K562 (cell line): ENCODE measurements around the gene NLRP7. TPM values are rescaled to one million over a fixed set of nuclear protein-coding genes. Genes with fewer than 3 reads are reported as not detected.

Experiments used
- BRD4 ChIP-seq: fragments of 200-600 bp; sonication (generic); IDR thresholded peaks from 2 replicates; pipeline ENCODE4 v1.6.1; 2017; ENCODE audit warnings: inconsistent platforms
- CHD4 ChIP-seq: fragments of 200-600 bp; sonication (generic); IDR thresholded peaks from 3 replicates; pipeline ENCODE4 v1.6.1; 2012; ENCODE audit warnings: low read depth, mild to moderate bottlenecking, mixed read lengths, low read length, inconsistent platforms; ENCODE audit not compliant: insufficient read depth, insufficient replicate concordance, poor library complexity, severe bottlenecking
- GATA2 ChIP-seq: sonication (generic); formaldehyde crosslinking; IDR thresholded peaks from 2 replicates; pipeline ENCODE4 v1.4.0; 2020; ENCODE audit warnings: mild to moderate bottlenecking, missing genetic modification reagents
- NCOR1 ChIP-seq: fragments of 450-650 bp; IDR thresholded peaks from 2 replicates; pipeline ENCODE4 v1.6.1; 2016; ENCODE audit warnings: mild to moderate bottlenecking, moderate library complexity
- NFRKB ChIP-seq: fragments of 450-650 bp; IDR thresholded peaks from 2 replicates; pipeline ENCODE4 v1.6.1; 2016; ENCODE audit warnings: low read depth
- NRF1 ChIP-seq, 2 experiments: fragments of 450-650 bp; IDR thresholded peaks in 1 of 2; conservative IDR thresholded peaks in 1 of 2; 2 replicates each; pipeline ENCODE4 v1.6.1; 2014; ENCODE audit warnings: mild to moderate bottlenecking in 2 of 2
- PHB ChIP-seq: fragments of 250-450 bp; sonication (Bioruptor Pico); IDR thresholded peaks from 2 replicates; pipeline ENCODE4 v1.5.0; 2021
- REST ChIP-seq, 2 experiments: fragments of 450-650 bp; formaldehyde crosslinking in 1 of 2; IDR thresholded peaks; 2 replicates each; pipeline versions ENCODE4 v1.4.0 to v1.6.1; 2014 to 2020; ENCODE audit warnings: mild to moderate bottlenecking in 2 of 2, borderline replicate concordance in 1 of 2, low read depth in 1 of 2
- RHOXF2B ChIP-seq: fragments of 250-450 bp; sonication (Bioruptor Pico); conservative IDR thresholded peaks from 2 replicates; pipeline ENCODE4 v1.5.1; 2021
- TAL1 ChIP-seq: fragments of 450-650 bp; IDR thresholded peaks from 2 replicates; pipeline ENCODE4 v1.6.1; 2016; ENCODE audit warnings: mild to moderate bottlenecking
- TSHZ1 ChIP-seq: fragments of 250-450 bp; sonication (Bioruptor Pico); IDR thresholded peaks from 2 replicates; pipeline ENCODE4 v1.4.0; 2020; ENCODE audit warnings: mild to moderate bottlenecking, moderate library complexity
- ZNF175 ChIP-seq: fragments of 200-800 bp; sonication (Bioruptor generic); IDR thresholded peaks from 2 replicates; pipeline ENCODE4 v1.6.1; 2016; ENCODE audit warnings: low read depth, mild to moderate bottlenecking, missing genetic modification characterization, missing compliant biosample characterization
- ZNF431 ChIP-seq: sonication (generic); formaldehyde crosslinking; IDR thresholded peaks from 2 replicates; pipeline ENCODE4 v1.8.0; 2022; ENCODE audit warnings: mild to moderate bottlenecking, missing genetic modification reagents
- ZNF444 ChIP-seq: fragments of 250-450 bp; sonication (Bioruptor Pico); IDR thresholded peaks from 2 replicates; pipeline ENCODE4 v1.4.0; 2020; ENCODE audit warnings: mild to moderate bottlenecking, moderate library complexity
- polyA plus RNA-seq, 8 experiments: library from polyadenylated mRNA; depleted of rRNA in 4 of 8; stranded (reverse) in 5 of 8; unstranded in 3 of 8; fragments of >200 nt; fragmentation: Nextera tagmentation in 2 of 8; fragmentation: Illumina TruSeq in 1 of 8; extraction: Ambion mirVana in 2 of 8; extraction: Trizol in 1 of 8; gene quantifications; 2 replicates each; pipeline versions ENCODE4 v1.2.1 to v1.2.3, GENCODE V29; 2011 to 2014; ENCODE audit warnings: inconsistent platforms in 1 of 8, missing spikeins in 1 of 8
- total RNA-seq, 7 experiments: library from RNA; depleted of rRNA in 6 of 7; stranded (reverse); fragments of >200 nt in 6 of 7; fragmentation: Illumina TruSeq in 2 of 7; extraction: Trizol in 2 of 7; gene quantifications; 2 replicates each; pipeline versions ENCODE4 v1.2.1 to v1.2.3, GENCODE V29; 2011 to 2021; ENCODE audit warnings: low replicate concordance in 1 of 7
- TF ChIP-seq, protein P1 (sequence below): IDR thresholded peaks from 2 replicates; pipeline ENCODE4 v1.6.1; 2011; ENCODE audit warnings: borderline replicate concordance, low read depth, mild to moderate bottlenecking, moderate library complexity, low read length; ENCODE audit not compliant: insufficient read depth, poor library complexity, severe bottlenecking

NLRP7 gene
- total and polyA plus RNA-seq, 9 of the 15 experiments (the other 6 are each of a cell fraction or from before 2014, with no cell fraction given): 0.03 to 0.22 (median 0.09) TPM; not detected in 3

- TF ChIP-seq TSHZ1 (CRISPR knock-in tag): no peak
- peak; percentile 47 for TF ChIP-seq TAL1
- TF ChIP-seq GATA2 (CRISPR knock-in tag): peak; percentile 44; the same call in 1 of the 2 replicates
- TF ChIP-seq ZNF431 (CRISPR knock-in tag): no peak
- TF ChIP-seq CHD4: no peak
- peak; percentile 65; the same call in 1 of the 2 replicates for TF ChIP-seq NCOR1
- TF ChIP-seq PHB (CRISPR knock-in tag): no peak
- no peak for TF ChIP-seq ZNF444 (CRISPR knock-in tag)
- TF ChIP-seq, protein P1, sequence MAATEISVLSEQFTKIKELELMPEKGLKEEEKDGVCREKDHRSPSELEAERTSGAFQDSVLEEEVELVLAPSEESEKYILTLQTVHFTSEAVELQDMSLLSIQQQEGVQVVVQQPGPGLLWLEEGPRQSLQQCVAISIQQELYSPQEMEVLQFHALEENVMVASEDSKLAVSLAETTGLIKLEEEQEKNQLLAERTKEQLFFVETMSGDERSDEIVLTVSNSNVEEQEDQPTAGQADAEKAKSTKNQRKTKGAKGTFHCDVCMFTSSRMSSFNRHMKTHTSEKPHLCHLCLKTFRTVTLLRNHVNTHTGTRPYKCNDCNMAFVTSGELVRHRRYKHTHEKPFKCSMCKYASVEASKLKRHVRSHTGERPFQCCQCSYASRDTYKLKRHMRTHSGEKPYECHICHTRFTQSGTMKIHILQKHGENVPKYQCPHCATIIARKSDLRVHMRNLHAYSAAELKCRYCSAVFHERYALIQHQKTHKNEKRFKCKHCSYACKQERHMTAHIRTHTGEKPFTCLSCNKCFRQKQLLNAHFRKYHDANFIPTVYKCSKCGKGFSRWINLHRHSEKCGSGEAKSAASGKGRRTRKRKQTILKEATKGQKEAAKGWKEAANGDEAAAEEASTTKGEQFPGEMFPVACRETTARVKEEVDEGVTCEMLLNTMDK: no peak
- TF ChIP-seq NFRKB: no peak
- 0 out of 2 replicates have a peak, but pooled peaks have one; percentile 49 for TF ChIP-seq ZNF175 (CRISPR knock-in tag)
- peak; percentile 23; the same call in 1 of the 2 replicates for TF ChIP-seq REST (IDR thresholded peaks at IDR 0.05; ENCODE audit: borderline replicate concordance)
- no peak for TF ChIP-seq REST (CRISPR knock-in tag; IDR thresholded peaks at IDR 0.05; ENCODE audit: low read depth)
- TF ChIP-seq NRF1 (conservative IDR thresholded peaks at IDR 0.05 in 1 of 2, IDR thresholded peaks at IDR 0.05 in 1 of 2): 0 out of 4 replicates have a peak, but pooled peaks of 1 of the 2 experiments have one; percentile 25
- no peak for TF ChIP-seq RHOXF2B (CRISPR knock-in tag)
- no peak for TF ChIP-seq BRD4
These were observed 12.5 kb upstream of the NLRP7 start (continued) for GRCh38 chr19:54959840-54960239.
